ENCODE measurements around the gene PHGDH. TPM values are rescaled to one million over a fixed set of nuclear protein-coding genes. Genes with fewer than 3 reads are reported as not detected.

The PHGDH gene
- total RNA-seq, 1 donor from 2014 or later: 163 TPM

DNA sequence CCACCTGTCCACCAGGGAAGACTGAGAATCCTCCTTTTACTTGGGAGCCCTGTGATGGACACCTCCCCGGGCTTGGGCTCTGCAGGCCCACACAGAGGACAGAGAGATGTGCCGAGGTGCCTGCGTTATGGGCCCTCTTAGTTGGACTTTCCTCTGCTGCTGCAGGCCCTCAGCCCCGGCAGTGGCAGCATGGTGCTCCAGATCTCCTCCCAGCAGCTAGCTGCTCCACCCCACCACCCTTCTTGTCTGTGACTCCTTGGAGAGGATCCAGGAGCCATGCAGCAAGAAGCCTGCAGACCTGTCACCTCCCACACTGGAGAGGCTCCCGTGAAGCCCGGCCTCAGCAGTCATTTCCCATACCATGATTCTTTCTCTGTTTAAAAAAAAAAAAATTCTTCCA lies 27.4 kb downstream of the PHGDH start:
- TF ChIP-seq, protein P1, sequence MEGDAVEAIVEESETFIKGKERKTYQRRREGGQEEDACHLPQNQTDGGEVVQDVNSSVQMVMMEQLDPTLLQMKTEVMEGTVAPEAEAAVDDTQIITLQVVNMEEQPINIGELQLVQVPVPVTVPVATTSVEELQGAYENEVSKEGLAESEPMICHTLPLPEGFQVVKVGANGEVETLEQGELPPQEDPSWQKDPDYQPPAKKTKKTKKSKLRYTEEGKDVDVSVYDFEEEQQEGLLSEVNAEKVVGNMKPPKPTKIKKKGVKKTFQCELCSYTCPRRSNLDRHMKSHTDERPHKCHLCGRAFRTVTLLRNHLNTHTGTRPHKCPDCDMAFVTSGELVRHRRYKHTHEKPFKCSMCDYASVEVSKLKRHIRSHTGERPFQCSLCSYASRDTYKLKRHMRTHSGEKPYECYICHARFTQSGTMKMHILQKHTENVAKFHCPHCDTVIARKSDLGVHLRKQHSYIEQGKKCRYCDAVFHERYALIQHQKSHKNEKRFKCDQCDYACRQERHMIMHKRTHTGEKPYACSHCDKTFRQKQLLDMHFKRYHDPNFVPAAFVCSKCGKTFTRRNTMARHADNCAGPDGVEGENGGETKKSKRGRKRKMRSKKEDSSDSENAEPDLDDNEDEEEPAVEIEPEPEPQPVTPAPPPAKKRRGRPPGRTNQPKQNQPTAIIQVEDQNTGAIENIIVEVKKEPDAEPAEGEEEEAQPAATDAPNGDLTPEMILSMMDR (IDR thresholded peaks at IDR 0.05; ENCODE audit: insufficient read depth, low read length, poor library complexity, severe bottlenecking): no peak
- no peak for DNase-seq (ENCODE audit: low read depth)
- Histone ChIP-seq H3K27me3 (ENCODE audit: control insufficient read depth, insufficient read depth, low read length) (no peaks in the 10 kb centered on the region), H3K36me3 (ENCODE audit: control insufficient read depth, insufficient read depth, low read length) (peaks cover 3% of the 10 kb centered on the region), H3K4me3 (ENCODE audit: low read depth, low read length) (no peak overlapping the region)

DNA sequence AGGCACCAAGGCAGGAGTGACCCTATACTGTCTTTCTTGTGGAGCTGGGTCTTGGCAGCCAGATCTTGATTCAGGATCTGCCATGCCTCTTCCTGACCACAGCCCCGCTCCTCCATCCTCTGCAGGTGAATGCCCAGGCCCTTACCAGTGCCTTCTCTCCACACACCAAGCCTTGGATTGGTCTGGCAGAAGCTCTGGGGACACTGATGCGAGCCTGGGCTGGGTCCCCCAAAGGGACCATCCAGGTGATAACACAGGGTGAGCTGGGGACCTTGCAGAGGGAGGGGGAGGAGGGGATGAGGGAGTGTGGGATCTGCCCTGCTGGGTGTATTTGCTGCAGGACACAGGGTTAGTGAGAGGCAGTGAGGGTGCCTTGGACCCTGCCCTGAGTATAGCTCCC lies 28.5 kb downstream of the PHGDH start:
- Histone ChIP-seq H3K36me3 (ENCODE audit: control insufficient read depth, insufficient read depth, low read length) (peaks cover 1% of the 10 kb centered on the region), H3K27me3 (ENCODE audit: control insufficient read depth, insufficient read depth, low read length) (no peaks in the 10 kb centered on the region), H3K4me3 (ENCODE audit: low read depth, low read length) (no peak overlapping the region)
- TF ChIP-seq, protein P1 (IDR thresholded peaks at IDR 0.05; ENCODE audit: insufficient read depth, low read length, poor library complexity, severe bottlenecking): no peak
- DNase-seq (ENCODE audit: low read depth): no peak

DNA sequence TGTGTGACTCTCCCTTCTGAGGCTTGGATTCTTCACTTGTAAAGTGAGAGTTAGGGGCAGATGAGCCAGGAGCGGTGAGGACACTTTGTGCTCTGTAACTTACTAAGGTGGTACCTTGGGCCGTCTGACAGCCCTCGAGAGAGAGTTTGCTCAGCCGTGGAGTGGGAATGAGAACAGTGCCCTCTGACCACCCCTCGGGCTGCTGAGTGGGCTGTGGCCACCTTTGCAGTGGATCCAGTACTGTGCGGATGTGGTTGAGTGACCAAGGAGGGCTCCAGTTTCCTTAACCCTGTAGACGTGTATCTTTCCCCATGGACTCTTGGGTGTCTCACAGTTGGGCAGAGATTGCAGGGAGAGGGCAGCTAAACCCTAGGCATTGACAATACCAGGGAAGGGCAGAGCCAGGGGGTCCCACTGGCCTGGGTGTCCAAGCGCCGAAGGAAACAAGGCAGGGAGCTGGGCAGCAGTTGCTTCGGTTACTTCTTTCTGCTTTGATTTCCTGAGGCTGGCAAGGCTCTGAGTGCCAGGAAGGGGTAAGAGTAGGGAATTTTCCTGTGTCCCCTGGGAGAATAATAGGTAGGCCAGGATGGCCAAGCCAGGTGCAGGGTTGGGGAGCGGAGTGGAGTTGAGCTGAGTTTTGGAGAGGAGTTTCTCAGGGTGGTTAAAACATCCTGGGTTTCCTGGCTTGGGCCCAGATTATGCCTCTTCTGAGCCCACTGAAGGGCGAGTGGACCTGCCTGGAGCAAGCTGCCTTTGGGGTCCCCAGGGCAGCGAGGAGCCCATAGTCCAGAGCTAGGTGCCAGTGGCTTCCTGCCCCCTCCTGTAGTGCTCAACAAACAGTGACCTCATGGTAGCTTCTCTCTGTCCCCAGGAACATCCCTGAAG lies 29.4 kb downstream of the PHGDH start:
- TF ChIP-seq, protein P1 (IDR thresholded peaks at IDR 0.05; ENCODE audit: insufficient read depth, low read length, poor library complexity, severe bottlenecking): no peak
- Histone ChIP-seq H3K36me3 (ENCODE audit: control insufficient read depth, insufficient read depth, low read length) (peaks cover 1% of the 10 kb centered on the region), H3K27me3 (ENCODE audit: control insufficient read depth, insufficient read depth, low read length) (no peaks in the 10 kb centered on the region), H3K4me3 (ENCODE audit: low read depth, low read length) (no peak overlapping the region)
- DNase-seq (ENCODE audit: low read depth): no peak

DNA sequence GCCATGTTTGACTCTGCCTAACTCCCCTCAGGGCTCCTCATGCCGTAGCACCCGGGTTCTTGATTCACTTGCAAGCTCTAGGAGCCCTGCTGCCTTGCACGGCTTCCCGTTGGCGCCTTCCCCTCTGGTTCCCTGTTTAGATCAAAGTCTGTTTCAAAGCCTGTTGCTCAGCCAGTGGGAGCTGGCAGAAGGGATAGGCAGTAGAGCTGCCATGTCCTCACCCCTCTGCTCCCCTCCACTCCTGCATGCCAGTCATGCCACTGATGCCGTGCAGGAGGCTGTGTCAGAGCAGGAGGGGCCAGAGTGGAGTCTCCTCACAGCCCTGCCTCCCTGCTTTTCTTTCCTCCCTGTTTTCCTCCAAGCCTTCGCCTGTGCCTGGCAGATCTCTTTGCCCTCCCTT lies 30.5 kb downstream of the PHGDH start:
- TF ChIP-seq, protein P1 (IDR thresholded peaks at IDR 0.05; ENCODE audit: insufficient read depth, low read length, poor library complexity, severe bottlenecking): no peak
- Histone ChIP-seq H3K4me3 (ENCODE audit: low read depth, low read length) (no peak overlapping the region), H3K36me3 (ENCODE audit: control insufficient read depth, insufficient read depth, low read length) (peaks cover 1% of the 10 kb centered on the region), H3K27me3 (ENCODE audit: control insufficient read depth, insufficient read depth, low read length) (no peaks in the 10 kb centered on the region)
- no peak for DNase-seq (ENCODE audit: low read depth)

DNA sequence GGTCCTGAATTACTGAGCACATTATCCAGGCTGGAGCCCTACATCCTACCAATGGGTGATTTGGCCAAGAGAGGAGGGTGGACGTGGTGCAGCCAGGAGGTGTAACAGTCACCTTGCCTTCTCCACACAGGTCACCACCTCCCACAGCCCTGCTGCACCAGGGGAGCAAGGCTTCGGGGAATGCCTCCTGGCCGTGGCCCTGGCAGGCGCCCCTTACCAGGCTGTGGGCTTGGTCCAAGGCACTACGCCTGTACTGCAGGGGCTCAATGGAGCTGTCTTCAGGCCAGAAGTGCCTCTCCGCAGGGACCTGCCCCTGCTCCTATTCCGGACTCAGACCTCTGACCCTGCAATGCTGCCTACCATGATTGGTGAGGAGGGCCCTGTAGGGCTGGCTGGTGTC lies 30.9 kb downstream of the PHGDH start:
- no peak for DNase-seq (ENCODE audit: low read depth)
- H3K27me3 ChIP-seq (ENCODE audit: control insufficient read depth, insufficient read depth, low read length): no peaks in the 10 kb centered on the region
- peaks cover 1% of the 10 kb centered on the region for H3K36me3 ChIP-seq (ENCODE audit: control insufficient read depth, insufficient read depth, low read length)
- TF ChIP-seq, protein P1 (IDR thresholded peaks at IDR 0.05; ENCODE audit: insufficient read depth, low read length, poor library complexity, severe bottlenecking): no peak
- H3K4me3 ChIP-seq (ENCODE audit: low read depth, low read length): no peak overlapping the region

DNA sequence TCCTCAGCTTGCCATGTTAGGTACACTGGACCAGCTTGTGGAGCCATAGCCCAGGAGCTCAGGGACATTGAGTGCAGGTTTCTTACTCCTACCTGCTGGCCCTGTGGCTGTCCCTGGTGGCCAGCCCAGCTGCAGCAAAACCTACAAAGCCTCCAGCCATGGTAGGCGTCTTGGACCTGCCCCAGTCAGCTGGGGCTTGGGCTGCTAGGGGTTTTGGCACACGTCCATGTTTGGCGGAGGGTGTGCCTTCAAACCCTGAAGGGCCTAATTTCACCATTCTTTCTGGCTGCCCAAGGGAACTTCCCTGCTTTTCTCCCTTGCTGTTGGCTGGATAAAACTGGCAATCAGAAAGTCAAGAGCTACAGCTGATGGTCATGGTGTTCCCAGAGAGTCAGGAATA lies 31.6 kb downstream of the PHGDH start:
- Histone ChIP-seq H3K36me3 (ENCODE audit: control insufficient read depth, insufficient read depth, low read length) (peaks cover 1% of the 10 kb centered on the region), H3K27me3 (ENCODE audit: control insufficient read depth, insufficient read depth, low read length) (no peaks in the 10 kb centered on the region), H3K4me3 (ENCODE audit: low read depth, low read length) (no peak overlapping the region)
- no peak for DNase-seq (ENCODE audit: low read depth)
- TF ChIP-seq, protein P1 (IDR thresholded peaks at IDR 0.05; ENCODE audit: insufficient read depth, low read length, poor library complexity, severe bottlenecking): no peak
